Stimulated activated naive B cell treated with anti-CD40 and anti-IgM and Interleukin-4, amounts not matched to agents 10 μg/mL and 1 μg/mL and 100 μg/mL, for 72 hours (primary cell): ENCODE measurements around the gene USP46.

Experiments
- ATAC-seq, 2 donors: fragments of 150-1000 bp; cut with Tn5 transposase; replicated peaks; 2 replicates each; pipeline ENCODE4 v1.10.0; 2021; ENCODE audit warnings: moderate library complexity in 1 of 2
- DNase-seq: peaks from one replicate; pipeline ENCODE4 v3.0.0; 2021
- H3K27ac Mint-ChIP-seq: one replicate; pipeline ENCODE4 v1.8.0; 2022; ENCODE audit warnings: mild to moderate bottlenecking, mixed read lengths
- H3K27me3 Mint-ChIP-seq, 2 donors: one replicate each; pipeline ENCODE4 v1.8.0; 2022; ENCODE audit warnings: mixed read lengths in 2 of 2
- H3K36me3 Mint-ChIP-seq, 2 donors: one replicate each; pipeline ENCODE4 v1.8.0; 2022; ENCODE audit warnings: mixed read lengths in 2 of 2, mild to moderate bottlenecking in 1 of 2
- H3K4me1 Mint-ChIP-seq, 2 donors: one replicate each; pipeline ENCODE4 v1.8.0; 2022; ENCODE audit warnings: mixed read lengths in 2 of 2, mild to moderate bottlenecking in 1 of 2
- H3K4me3 Mint-ChIP-seq, 2 donors: one replicate each; pipeline ENCODE4 v1.8.0; 2022; ENCODE audit warnings: mild to moderate bottlenecking in 2 of 2, mixed read lengths in 2 of 2, moderate library complexity in 1 of 2
- H3K9me3 Mint-ChIP-seq, 2 donors: one replicate each; pipeline ENCODE4 v1.8.0; 2022; ENCODE audit warnings: mixed read lengths in 2 of 2, mild to moderate bottlenecking in 1 of 2

USP46 gene

GRCh38 chr4:52645300-52645699 is 13.8 kb downstream of the USP46 start:
- H3K27me3 Mint-ChIP-seq: no peaks in the 10 kb centered on the region
- H3K27ac Mint-ChIP-seq: no peak overlapping the region
- H3K4me3 Mint-ChIP-seq: peak overlapping the region in 1 of 2 donors; percentile 6
- ATAC-seq (peak in 1 of 2 donors; percentile 49), DNase-seq (no peak)
- H3K4me1 Mint-ChIP-seq: peaks cover 33 to 68% of the 10 kb centered on the region in 2 donors
- H3K36me3 Mint-ChIP-seq: peaks cover 8 to 25% of the 10 kb centered on the region in 2 donors
- H3K9me3 Mint-ChIP-seq: no peaks in the 10 kb centered on the region

GRCh38 chr4:52643785-52644244 is 15.3 kb downstream of the USP46 start:
- DNase-seq (no peak), ATAC-seq (no peak)
- H3K27me3 Mint-ChIP-seq: no peaks in the 10 kb centered on the region
- no peaks in the 10 kb centered on the region for H3K9me3 Mint-ChIP-seq
- peaks cover 4 to 14% of the 10 kb centered on the region in 2 donors for H3K36me3 Mint-ChIP-seq
- no peak overlapping the region for H3K4me3 Mint-ChIP-seq
- peaks cover 32 to 67% of the 10 kb centered on the region in 2 donors for H3K4me1 Mint-ChIP-seq
- no peak overlapping the region for H3K27ac Mint-ChIP-seq

- Mint-ChIP-seq H3K4me1 (peaks cover 34 to 70% of the 10 kb centered on the region in 2 donors), H3K4me3 (no peak overlapping the region), H3K9me3 (no peaks in the 10 kb centered on the region), H3K27ac (no peak overlapping the region), H3K27me3 (no peaks in the 10 kb centered on the region), H3K36me3 (peaks cover 4 to 14% of the 10 kb centered on the region in 2 donors)
- ATAC-seq: no peak
- no peak for DNase-seq
Measured at GRCh38 chr4:52643190-52643589, 15.9 kb downstream of the USP46 start.

- Mint-ChIP-seq H3K4me3 (peak overlapping the region in 1 of 2 donors; percentile 4), H3K27me3 (no peaks in the 10 kb centered on the region), H3K27ac (peak overlapping the region; percentile 38), H3K36me3 (peaks cover 13 to 14% of the 10 kb centered on the region in 2 donors), H3K4me1 (peaks cover 46 to 76% of the 10 kb centered on the region in 2 donors), H3K9me3 (no peaks in the 10 kb centered on the region)
- DNase-seq: peak; percentile 23
- peak; percentile 82 to 85 for ATAC-seq
Measured at GRCh38 chr4:52641854-52642563, 17.1 kb downstream of the USP46 start.

- H3K27me3 Mint-ChIP-seq: no peaks in the 10 kb centered on the region
- H3K4me1 Mint-ChIP-seq: peaks cover 48 to 78% of the 10 kb centered on the region in 2 donors
- no peak for ATAC-seq
- peak overlapping the region; percentile 6 to 53 for H3K4me3 Mint-ChIP-seq
- peaks cover 11 to 12% of the 10 kb centered on the region in 2 donors for H3K36me3 Mint-ChIP-seq
- H3K9me3 Mint-ChIP-seq: no peaks in the 10 kb centered on the region
- peak overlapping the region; percentile 16 for H3K27ac Mint-ChIP-seq
- no peak for DNase-seq
Measured at GRCh38 chr4:52640808-52641565, 18.1 kb downstream of the USP46 start.

- peak overlapping the region in 1 of 2 donors; percentile 45 for H3K4me3 Mint-ChIP-seq
- DNase-seq: peak; percentile 37
- peak; percentile 87 to 89 for ATAC-seq
- no peaks in the 10 kb centered on the region for H3K9me3 Mint-ChIP-seq
- peaks cover 13 to 17% of the 10 kb centered on the region in 2 donors for H3K36me3 Mint-ChIP-seq
- H3K4me1 Mint-ChIP-seq: peaks cover 52 to 75% of the 10 kb centered on the region in 2 donors
- no peaks in the 10 kb centered on the region for H3K27me3 Mint-ChIP-seq
- peak overlapping the region; percentile 70 for H3K27ac Mint-ChIP-seq
Measured at GRCh38 chr4:52638717-52639116, 20.4 kb downstream of the USP46 start.

- Mint-ChIP-seq H3K4me1 (peaks cover 48 to 60% of the 10 kb centered on the region in 2 donors), H3K36me3 (peaks cover 6 to 15% of the 10 kb centered on the region in 2 donors), H3K27me3 (no peaks in the 10 kb centered on the region), H3K9me3 (no peaks in the 10 kb centered on the region), H3K4me3 (peak overlapping the region; percentile 1 to 30), H3K27ac (peak overlapping the region; percentile 76)
- ATAC-seq: peak in 1 of 2 donors; percentile 24
- no peak for DNase-seq
Measured at GRCh38 chr4:52637116-52637515, 22.0 kb downstream of the USP46 start.

- Mint-ChIP-seq H3K4me1 (peaks cover 39 to 46% of the 10 kb centered on the region in 2 donors), H3K36me3 (peaks cover 6 to 15% of the 10 kb centered on the region in 2 donors), H3K9me3 (no peaks in the 10 kb centered on the region), H3K27me3 (no peaks in the 10 kb centered on the region), H3K4me3 (peak overlapping the region in 1 of 2 donors; percentile 2), H3K27ac (no peak overlapping the region)
- ATAC-seq (no peak), DNase-seq (no peak)
Measured at GRCh38 chr4:52635560-52635959, 23.5 kb downstream of the USP46 start.

GRCh38 chr4:52635130-52635529 is 24.0 kb downstream of the USP46 start:
- no peak for DNase-seq
- no peak for ATAC-seq
- H3K4me1 Mint-ChIP-seq: peaks cover 39 to 46% of the 10 kb centered on the region in 2 donors

GRCh38 chr4:52633846-52634245 is 25.3 kb downstream of the USP46 start:
- H3K27me3 Mint-ChIP-seq: no peaks in the 10 kb centered on the region
- peaks cover 10 to 15% of the 10 kb centered on the region in 2 donors for H3K36me3 Mint-ChIP-seq
- ATAC-seq (no peak), DNase-seq (no peak)
- no peaks in the 10 kb centered on the region for H3K9me3 Mint-ChIP-seq
- H3K27ac Mint-ChIP-seq: no peak overlapping the region
- peaks cover 35 to 38% of the 10 kb centered on the region in 2 donors for H3K4me1 Mint-ChIP-seq
- H3K4me3 Mint-ChIP-seq: no peak overlapping the region

More at GRCh38 chr4:52635130-52635529, 24.0 kb downstream of the USP46 start:
- Mint-ChIP-seq H3K4me3 (no peak overlapping the region), H3K27ac (peak overlapping the region; percentile 11), H3K36me3 (peaks cover 6 to 15% of the 10 kb centered on the region in 2 donors), H3K9me3 (no peaks in the 10 kb centered on the region), H3K27me3 (no peaks in the 10 kb centered on the region)

- Mint-ChIP-seq H3K9me3 (no peaks in the 10 kb centered on the region), H3K27ac (no peak overlapping the region), H3K4me3 (no peak overlapping the region), H3K4me1 (peaks cover 0 to 4% of the 10 kb centered on the region in 2 donors), H3K27me3 (no peaks in the 10 kb centered on the region), H3K36me3 (peaks cover 19 to 28% of the 10 kb centered on the region in 2 donors)
- no peak for DNase-seq
- no peak for ATAC-seq
Measured at GRCh38 chr4:52628974-52629373, 30.1 kb downstream of the USP46 start.

GRCh38 chr4:52628543-52628942 is 30.6 kb downstream of the USP46 start:
- ATAC-seq (no peak), DNase-seq (no peak)
- Mint-ChIP-seq H3K36me3 (peaks cover 20 to 30% of the 10 kb centered on the region in 2 donors), H3K4me3 (no peak overlapping the region), H3K27me3 (no peaks in the 10 kb centered on the region), H3K4me1 (peaks cover 0 to 4% of the 10 kb centered on the region in 2 donors), H3K27ac (no peak overlapping the region), H3K9me3 (no peaks in the 10 kb centered on the region)

GRCh38 chr4:52627876-52628275 is 31.2 kb downstream of the USP46 start:
- ATAC-seq (no peak), DNase-seq (no peak)
- Mint-ChIP-seq H3K4me1 (peaks cover 0 to under 1% of the 10 kb centered on the region in 2 donors), H3K36me3 (peaks cover 20 to 32% of the 10 kb centered on the region in 2 donors), H3K9me3 (no peaks in the 10 kb centered on the region), H3K4me3 (no peak overlapping the region), H3K27ac (no peak overlapping the region), H3K27me3 (no peaks in the 10 kb centered on the region)

- Mint-ChIP-seq H3K27ac (no peak overlapping the region), H3K4me1 (no peaks in the 10 kb centered on the region), H3K9me3 (no peaks in the 10 kb centered on the region), H3K27me3 (no peaks in the 10 kb centered on the region), H3K4me3 (no peak overlapping the region), H3K36me3 (peaks cover 30 to 44% of the 10 kb centered on the region in 2 donors)
- ATAC-seq (no peak), DNase-seq (no peak)
Measured at GRCh38 chr4:52625216-52625615, 33.9 kb downstream of the USP46 start.
